T-helper 2 cell treated with Interferon-gamma antibody and Interleukin-4, amounts not matched to agents 100 ng/mL and 5 ng/mL, for 36 hours (primary cell): ENCODE measurements around the gene F11R. TPM values are rescaled to one million over a fixed set of nuclear protein-coding genes. Genes with fewer than 3 reads are reported as not detected.

ENCODE experiments used
- total RNA-seq: library from RNA; stranded (reverse); gene quantifications from 2 replicates; pipeline ENCODE4 v1.2.3, GENCODE V29; 2022

F11R gene
- total RNA-seq, 1 donor from 2014 or later, result 16.8 TPM

Other genes with a start within 250 kb of the F11R start
- gene LY9, start 225.0 kb downstream of the F11R start, total RNA-seq, result 8.5 and 9.2 TPM in 2 replicates
- gene CD244, start 158.3 kb downstream of the F11R start, total RNA-seq, result 0.70 and 0.84 TPM in 2 replicates
- gene ITLN1, start 136.0 kb downstream of the F11R start, total RNA-seq, result not detected in 2 replicates
- gene ITLN2, start 66.3 kb downstream of the F11R start, total RNA-seq, result not detected in 2 replicates
- 44.5 and 52.1 TPM in 2 replicates for gene TSTD1, start 17.8 kb upstream of the F11R start, total RNA-seq
- 75.8 and 78.5 TPM in 2 replicates for gene USF1, start 24.8 kb upstream of the F11R start, total RNA-seq
- 266 and 271 TPM in 2 replicates for gene ARHGAP30, start 48.7 kb upstream of the F11R start, total RNA-seq
- gene NECTIN4, start 68.4 kb upstream of the F11R start, total RNA-seq, result 0.05 and 0.18 TPM in 2 replicates
- gene KLHDC9, start 77.2 kb upstream of the F11R start, total RNA-seq, result 0.20 TPM in 1 of 2 replicates, not detected in the other
- 65.1 and 73.9 TPM in 2 replicates for gene PFDN2, start 96.9 kb upstream of the F11R start, total RNA-seq
- 34.8 and 35.8 TPM in 2 replicates for gene NIT1, start 97.0 kb upstream of the F11R start, total RNA-seq
- 33.8 and 35.2 TPM in 2 replicates for gene DEDD, start 111.5 kb upstream of the F11R start, total RNA-seq
- gene UFC1, start 132.8 kb upstream of the F11R start, total RNA-seq, result 111 and 116 TPM in 2 replicates
- gene USP21, start 138.3 kb upstream of the F11R start, total RNA-seq, result 30.9 and 35.3 TPM in 2 replicates
- gene PPOX, start 145.3 kb upstream of the F11R start, total RNA-seq, result 29.6 and 36.3 TPM in 2 replicates
- 49.4 and 52.1 TPM in 2 replicates for gene B4GALT3, start 156.4 kb upstream of the F11R start, total RNA-seq
- gene ADAMTS4, start 177.9 kb upstream of the F11R start, total RNA-seq, result 0.30 and 1.0 TPM in 2 replicates
- 81.5 and 83.0 TPM in 2 replicates for gene NDUFS2, start 181.2 kb upstream of the F11R start, total RNA-seq
- gene FCER1G, start 194.1 kb upstream of the F11R start, total RNA-seq, result 2.5 and 3.1 TPM in 2 replicates
- gene APOA2, start 202.5 kb upstream of the F11R start, total RNA-seq, result not detected in 2 replicates
- gene TOMM40L, start 204.9 kb upstream of the F11R start, total RNA-seq, result 23.3 and 24.0 TPM in 2 replicates
- gene NR1I3, start 217.1 kb upstream of the F11R start, total RNA-seq, result not detected in 2 replicates
- gene PCP4L1, start 237.6 kb upstream of the F11R start, total RNA-seq, result not detected in 2 replicates